Parietal lobe (tissue), 1 donor: ENCODE results near the gene TSLP. TPM values are rescaled to one million over a fixed set of nuclear protein-coding genes. Genes with fewer than 3 reads are reported as not detected.

Experiments
- total RNA-seq: library from RNA; depleted of rRNA; stranded (reverse); fragments of >200 nt; gene quantifications from one replicate; pipeline ENCODE4 v1.2.3, GENCODE V29; 2014

Gene TSLP
- not detected for total RNA-seq

DNA sequence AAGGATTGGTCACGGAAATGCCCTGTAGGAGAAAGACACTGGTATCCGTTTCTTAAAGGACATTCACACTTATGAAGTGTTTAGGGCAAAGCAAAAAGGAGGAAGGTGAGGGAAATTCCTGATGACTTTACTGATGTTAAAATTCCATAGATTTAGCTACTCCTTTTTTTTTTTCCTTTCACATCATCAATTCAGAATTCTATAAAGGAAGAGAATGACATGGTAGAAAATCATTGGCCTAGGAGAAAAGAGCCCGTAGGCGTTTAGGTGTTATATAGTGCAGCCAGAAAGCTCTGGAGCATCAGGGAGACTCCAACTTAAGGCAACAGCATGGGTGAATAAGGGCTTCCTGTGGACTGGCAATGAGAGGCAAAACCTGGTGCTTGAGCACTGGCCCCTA lies at the start of gene TSLP:
TSLP (plus strand) TSS at position 301 of the 400 bp plus-strand sequence. CDS start 178 bp downstream, outside the sequence.

DNA sequence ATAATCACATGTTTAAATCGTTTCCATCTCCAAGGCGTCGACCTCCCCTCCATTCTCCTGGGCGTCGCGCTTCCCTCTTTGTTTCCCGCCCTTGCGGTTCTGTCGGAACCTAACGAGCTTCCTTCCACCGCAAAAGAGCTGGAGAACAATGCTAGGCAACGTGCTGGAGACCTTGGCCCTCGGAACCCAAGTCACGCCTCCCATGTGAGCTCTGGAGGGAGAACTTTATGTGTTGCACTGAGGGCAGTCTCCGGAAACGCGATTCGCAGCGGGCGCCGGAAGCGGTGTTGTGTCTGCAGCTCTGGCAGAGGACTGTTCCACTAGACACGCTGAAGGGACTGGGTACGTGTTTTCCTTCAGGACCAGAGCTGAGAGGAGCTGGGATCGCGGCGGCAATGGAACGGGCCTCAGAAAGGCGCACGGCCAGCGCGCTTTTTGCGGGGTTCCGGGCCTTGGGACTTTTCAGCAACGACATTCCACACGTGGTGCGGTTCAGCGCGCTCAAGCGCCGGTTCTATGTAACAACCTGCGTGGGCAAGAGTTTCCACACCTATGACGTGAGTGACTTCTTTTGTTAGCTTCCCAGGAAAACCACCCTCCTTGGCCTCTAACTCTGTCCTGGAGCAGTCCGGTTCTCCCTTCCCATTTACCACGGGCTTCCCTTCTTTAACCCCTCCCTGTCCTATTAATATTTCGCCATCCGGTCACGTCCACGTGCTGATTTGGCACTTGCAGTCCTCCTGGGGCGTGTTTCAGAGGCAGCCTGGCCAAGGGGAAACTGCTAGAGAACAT lies 20.7 kb downstream of the TSLP start, which contains the start of gene WDR36:
WDR36 (plus strand) TSS at position 287 of the 792 bp plus-strand sequence; CDS start at position 396, 109 bp downstream.

Other genes starting within 250 kb of the TSLP start
- gene WDR36, start 20.6 kb downstream of the TSLP start, total RNA-seq = 47.9 TPM
- 141 TPM for gene CAMK4, start 152.7 kb downstream of the TSLP start, total RNA-seq